ENCODE results near the gene GAD2.

GRCh38 chr10:26311383-26311940 is 94.9 kb downstream of the GAD2 start:
- TF ChIP-seq CTCF (IDR thresholded peaks at IDR 0.05; ENCODE audit: borderline replicate concordance, extremely low read depth, low read length, poor library complexity, severe bottlenecking): no peak
- no peak for TF ChIP-seq EZH2 (IDR thresholded peaks at IDR 0.05; ENCODE audit: borderline replicate concordance, low read depth, low read length, severe bottlenecking)

Data from DND-41 (cell line).